ENCODE data around the gene PODXL.

DNA sequence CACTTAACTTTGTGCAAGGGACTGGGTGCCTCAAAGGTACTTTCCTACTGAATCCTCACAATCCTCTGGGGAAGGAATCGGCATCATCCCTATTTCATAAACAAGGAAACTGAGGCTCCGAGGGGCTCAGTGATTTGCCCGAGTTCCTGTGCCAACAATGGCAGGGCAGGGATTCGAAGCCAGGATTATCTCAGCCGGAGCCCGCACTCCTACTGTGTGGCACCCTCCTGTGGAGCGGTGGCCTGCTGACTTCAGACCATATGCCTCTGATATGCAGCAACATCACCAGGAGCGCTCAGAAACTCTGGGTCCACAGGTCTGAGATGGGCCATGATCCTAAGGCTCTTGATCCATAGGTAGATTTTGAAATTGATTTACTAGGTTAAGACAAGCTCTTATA lies 46.6 kb downstream of the PODXL start:
- TF ChIP-seq POLR2A (IDR thresholded peaks at IDR 0.05) (no peak), POLR2AphosphoS5 (IDR thresholded peaks at IDR 0.05) (no peak)
- TF ChIP-seq, protein P1, sequence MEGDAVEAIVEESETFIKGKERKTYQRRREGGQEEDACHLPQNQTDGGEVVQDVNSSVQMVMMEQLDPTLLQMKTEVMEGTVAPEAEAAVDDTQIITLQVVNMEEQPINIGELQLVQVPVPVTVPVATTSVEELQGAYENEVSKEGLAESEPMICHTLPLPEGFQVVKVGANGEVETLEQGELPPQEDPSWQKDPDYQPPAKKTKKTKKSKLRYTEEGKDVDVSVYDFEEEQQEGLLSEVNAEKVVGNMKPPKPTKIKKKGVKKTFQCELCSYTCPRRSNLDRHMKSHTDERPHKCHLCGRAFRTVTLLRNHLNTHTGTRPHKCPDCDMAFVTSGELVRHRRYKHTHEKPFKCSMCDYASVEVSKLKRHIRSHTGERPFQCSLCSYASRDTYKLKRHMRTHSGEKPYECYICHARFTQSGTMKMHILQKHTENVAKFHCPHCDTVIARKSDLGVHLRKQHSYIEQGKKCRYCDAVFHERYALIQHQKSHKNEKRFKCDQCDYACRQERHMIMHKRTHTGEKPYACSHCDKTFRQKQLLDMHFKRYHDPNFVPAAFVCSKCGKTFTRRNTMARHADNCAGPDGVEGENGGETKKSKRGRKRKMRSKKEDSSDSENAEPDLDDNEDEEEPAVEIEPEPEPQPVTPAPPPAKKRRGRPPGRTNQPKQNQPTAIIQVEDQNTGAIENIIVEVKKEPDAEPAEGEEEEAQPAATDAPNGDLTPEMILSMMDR (IDR thresholded peaks at IDR 0.05) = no peak

Measured in upper lobe of left lung (tissue), 4 donors.